Measurements from ENCODE around the gene FSHR.

Gene FSHR

DNA sequence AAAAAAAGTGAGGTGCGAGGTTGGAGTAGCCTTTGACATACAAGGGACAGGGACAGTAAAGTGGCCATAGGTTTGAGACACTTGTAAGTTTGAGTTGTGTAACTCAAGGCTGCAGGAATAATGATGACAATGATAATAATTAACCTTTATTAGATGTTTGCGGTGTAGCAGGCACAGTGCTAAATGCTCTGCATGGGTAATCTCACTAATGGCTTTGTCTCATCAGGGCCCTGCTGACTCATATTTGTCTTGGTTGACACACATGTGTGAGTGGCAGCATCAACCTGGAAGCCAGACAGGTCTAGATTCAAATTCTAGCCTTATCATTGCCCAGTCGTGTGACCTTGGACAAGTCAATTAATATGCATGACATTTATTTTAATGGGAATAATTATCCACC is 126.2 kb downstream of the FSHR start:
- no peak for DNase-seq

DNA sequence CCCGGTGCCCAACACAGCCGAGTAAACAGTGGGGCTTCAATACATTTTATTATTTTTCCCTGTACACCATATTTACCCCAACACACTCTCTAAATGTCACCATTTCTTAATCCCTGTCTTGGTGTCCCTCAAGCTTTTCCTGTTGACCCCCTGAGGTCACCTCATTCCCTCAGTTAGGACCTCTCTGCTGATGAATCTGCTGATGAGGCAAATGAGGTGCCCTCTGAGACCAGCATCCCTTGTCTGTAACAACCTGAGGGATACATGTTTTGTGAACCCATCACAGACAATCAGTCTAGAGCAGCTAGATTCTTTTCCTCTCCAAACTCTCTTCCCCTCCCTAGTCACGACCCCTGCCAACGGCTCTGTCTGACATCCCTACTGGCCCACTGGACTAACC is 127.6 kb downstream of the FSHR start:
- DNase-seq: no peak

DNA sequence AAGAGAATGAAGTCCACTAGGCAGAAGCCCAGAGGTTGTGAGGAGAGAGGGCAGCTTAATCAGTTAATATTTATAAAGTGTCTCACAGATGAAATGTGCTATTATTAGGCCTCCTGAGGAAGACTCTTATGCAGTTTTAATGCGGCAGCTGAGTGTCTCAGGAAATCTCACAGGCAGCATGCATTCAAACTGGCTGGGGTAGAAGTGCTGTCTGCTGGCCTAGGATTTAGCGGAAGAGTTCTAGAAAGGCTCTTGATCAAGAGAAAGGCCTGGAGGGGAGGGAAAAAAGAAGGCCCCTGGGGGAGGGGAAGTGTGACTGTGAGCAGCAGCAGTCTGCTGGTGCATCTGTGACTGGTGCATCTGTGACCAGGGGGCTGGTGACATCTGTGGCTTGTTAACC is 133.0 kb downstream of the FSHR start:
- DNase-seq: no peak

DNA sequence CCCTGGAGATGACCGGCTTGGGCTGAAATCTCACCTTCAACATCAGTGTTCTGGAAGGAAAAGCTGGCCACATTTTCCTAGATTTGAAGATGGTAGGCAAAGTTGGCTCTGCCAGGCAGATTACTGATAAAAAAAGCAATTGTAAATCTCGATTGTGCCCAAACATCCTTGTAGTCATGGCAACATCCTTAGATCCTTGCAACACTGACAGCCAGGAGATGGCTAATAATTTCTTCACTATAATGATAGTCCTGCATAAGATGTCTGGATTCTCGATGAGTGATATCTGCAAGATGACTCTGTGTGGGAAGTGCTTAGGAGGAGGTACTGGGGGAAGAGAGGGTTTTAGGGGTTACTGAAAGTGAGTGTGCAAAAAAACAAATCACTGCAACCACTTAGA is 149.1 kb downstream of the FSHR start:
- DNase-seq: no peak

DNA sequence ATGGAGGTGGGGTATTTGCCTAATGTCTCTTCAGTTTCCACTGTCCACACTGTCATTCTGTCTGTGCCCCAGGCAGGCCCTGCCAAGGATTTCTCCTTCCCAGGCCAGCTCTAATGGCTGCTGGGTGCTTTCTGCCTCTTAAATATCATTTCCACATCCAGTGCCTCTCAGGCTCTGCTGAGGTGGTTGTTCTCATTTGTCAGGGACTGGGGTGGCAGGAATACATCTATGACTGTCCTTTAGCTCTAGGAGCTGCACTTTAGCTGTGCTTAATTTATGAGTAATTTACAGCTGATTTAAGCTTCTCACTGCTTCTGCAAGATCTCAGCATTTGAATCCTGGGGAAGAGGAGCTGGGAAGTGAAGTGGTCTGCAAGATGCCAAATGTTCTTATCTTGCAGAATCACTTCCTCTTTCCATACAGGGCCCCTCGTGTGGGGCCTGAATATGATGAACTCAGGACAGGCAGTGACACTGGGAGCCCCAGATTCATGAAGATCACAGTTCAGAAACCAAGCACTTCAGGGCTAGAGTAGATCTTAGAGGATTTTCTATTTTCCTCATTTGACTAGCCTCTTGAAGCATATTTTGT is 150.2 kb downstream of the FSHR start:
- no peak for DNase-seq

DNA sequence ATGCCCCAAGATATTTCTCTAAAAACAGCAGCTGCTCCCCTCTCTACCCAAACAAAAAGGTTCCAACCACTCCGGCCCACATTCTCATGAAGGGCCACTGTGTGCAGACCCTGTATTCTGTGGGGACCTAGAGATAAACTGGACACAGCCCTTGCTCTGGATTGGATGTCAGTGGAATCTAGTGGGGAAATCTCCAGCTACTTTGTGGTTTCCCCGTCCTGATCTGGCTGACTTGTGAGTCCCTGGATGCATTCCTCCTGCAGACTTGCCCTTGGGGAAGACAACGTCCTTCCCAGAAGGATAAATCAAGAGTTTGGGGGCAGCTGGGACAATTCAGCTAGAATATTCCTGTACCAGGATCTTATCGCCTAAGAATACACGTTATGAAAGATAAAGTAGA is 151.1 kb downstream of the FSHR start:
- no peak for DNase-seq

DNA sequence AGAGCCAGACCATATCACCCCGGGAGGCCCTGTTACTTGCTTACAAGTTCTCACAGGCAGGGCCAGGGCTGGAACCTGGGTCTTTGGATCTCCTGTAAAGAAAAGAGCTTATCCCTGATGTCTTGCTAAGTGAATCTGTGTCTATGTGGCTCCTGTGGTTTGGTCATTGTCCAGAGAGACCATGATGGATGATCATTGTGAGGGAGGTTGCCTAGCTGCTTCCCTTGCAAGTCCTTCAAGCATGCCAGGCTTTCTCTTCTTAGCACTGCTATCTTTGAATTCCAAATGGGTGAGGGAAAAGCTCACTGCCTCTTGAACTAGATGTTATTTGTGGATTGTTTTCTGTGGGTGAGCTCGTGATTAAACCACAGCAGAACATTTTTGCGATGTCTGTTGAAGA is 151.6 kb downstream of the FSHR start:
- no peak for DNase-seq

DNA sequence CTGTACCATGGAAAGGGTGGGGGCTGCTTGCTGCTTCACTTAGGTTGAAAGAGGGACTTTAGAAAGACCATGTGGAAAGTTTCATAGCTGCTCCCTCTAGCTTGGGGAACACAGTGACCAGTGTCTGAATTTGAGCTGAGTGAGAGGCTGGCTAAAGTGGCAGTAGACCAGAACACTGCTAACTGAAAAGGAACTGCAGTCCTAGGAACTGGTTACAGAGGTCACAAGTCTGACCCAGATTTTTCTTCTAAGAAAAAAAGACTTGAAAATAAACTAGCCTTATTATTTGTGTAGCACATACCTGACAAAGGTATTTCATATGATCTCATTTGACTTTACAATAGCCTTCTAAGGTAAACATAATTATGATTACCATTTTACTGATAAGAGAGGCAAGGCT is 153.6 kb downstream of the FSHR start:
- no peak for DNase-seq

DNA sequence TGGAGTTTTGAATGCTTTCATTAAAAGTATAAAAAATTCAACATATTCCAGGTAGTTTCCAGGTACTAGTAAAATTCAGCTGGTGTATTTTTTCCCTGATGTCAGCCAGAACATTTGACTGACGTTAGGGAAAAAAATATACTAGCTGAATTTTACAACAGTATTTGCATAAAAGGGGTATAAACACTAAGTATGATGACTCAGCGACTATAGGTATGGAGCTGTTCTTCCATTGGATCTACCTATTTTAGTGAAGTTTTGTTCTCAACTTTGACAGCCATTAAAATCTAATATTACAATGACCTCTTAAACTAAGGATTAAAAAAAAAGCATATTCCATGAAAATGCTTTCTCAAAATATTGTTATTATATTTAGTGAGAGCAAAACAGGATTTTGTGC is 155.9 kb downstream of the FSHR start:
- DNase-seq: no peak

DNA sequence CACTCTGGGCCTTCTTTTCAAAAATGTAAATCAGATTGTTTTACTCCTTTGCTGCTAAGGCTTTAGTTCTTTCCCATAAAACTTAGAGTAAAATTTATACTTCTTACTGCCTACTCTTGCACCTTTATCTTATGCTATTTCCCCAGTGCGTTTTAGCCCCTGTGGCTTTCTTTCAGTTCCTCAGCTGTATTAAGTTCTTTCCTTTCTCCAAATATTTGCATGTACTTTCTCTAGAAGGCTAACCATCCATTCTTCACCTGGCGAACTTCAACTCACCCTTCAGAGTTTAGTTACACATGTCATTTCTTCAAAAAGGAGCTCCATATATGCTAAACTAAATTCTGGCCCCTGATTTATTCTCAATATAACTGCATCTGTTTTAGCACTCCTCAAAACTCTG is 160.7 kb downstream of the FSHR start:
- no peak for DNase-seq

DNA sequence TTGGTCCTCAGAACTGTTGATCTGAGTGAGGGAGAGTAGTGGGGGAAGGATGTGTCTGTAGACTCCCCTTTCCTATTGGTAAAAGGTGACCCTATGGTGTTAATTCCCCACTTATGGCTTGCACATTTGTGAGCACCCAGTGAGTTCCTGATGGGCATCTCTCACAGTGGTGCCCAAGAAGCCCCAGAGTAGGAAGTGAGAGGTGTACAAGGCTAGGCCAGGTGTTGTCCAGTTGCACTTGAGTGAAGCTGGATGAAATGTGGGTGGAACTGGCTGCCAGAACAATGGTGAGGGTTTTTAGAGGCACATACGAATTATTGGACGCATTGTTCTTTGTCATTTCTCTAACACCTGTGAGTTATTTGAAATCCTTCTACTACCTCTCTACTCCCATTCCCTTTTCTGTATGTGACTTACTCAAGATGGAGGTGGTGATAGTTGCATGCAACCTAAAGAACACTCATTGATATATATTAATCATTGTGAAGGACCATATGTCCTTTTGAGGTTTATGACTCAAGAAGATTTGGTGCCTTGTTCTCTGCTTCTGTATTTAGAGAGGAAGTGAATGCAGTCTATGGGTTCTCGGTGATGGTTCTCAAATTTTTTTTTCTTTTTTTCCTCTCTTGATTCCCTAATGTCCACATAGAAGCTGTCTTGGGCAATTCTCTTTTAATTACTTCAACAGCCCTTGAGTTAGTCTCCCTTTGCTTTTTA is 162.7 kb downstream of the FSHR start:
- DNase-seq: no peak

DNA sequence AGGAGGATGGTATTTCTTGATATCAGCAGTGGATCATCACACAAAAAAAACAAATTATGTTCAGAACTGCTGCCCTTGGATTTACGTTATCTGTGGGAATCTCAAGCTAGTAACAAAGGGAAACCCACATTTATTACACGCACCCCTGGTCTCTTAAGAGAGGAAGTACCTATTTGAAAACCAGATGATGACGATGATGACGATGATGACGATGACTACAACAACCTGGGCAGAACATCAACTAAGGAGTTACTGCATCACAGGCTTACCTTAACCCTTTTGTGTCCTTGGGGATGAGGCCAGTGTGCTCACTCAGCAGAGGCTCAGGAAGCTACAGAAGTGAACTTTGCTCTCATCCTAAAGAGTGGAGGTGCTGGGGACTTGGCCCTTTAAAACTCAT is 169.4 kb downstream of the FSHR start:
- no peak for DNase-seq

DNA sequence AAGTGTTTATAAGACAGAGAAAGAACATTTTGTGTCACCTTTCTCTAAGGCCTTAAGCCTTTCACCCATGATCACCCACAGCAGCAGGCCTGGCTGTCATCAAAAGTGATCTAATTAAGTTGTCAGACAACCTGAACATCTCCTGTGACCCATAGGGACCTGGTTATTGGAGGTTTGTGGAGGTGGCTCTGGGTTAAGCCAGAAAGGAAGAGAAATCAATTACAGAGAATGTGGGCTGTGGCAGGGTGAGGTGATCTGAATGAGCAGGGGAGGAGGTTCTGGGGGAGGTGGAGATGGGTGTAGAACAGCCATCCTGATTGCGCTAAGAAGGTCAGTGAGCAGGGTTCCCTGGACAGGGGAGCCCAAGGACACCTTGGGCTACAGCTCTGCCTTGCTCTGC is 170.8 kb downstream of the FSHR start:
- DNase-seq: no peak

DNA sequence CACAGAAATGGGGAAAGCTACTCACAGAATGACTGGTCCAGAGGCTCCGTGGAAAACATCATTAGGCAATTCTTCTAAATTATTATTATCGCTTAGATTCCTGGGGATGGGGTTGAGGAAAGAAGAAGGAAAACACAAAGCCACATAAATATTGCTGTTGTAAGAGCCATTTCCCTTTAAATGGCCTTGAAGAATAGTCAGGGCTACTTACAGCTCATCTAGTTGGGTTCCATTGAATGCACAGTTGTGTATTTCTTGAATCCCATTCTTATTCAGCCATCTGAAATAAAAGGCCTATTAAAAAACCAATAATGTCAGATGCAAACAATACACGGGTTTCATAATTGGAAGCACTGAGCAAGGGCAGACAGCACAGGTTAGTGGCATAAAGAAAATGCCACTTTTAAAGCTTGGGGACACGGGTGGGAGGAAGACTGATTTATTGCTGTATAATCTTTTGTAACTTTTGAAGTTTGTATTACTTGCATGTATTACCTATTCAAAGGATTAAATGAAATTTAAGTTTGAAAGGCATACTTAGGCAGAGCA is 171.4 kb downstream of the FSHR start:
- DNase-seq: no peak

DNA sequence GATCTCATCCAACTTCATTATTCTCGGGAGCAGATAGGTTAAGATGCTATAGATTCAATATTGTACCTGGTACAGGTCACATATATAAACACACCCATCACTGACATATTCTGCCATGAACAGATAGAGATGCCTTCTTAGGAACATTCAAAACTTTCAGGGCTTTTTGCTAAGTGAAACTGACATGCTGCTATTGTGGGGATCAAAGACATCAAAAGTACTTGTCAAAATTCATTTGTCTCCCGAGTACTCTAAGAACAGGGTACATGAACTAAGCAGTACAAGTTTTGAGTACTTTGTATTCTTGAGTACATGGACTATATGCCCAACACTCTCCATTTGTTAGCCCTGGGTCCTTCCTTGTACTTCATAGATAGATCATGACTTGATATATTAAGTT is 173.5 kb downstream of the FSHR start:
- DNase-seq: no peak

DNA sequence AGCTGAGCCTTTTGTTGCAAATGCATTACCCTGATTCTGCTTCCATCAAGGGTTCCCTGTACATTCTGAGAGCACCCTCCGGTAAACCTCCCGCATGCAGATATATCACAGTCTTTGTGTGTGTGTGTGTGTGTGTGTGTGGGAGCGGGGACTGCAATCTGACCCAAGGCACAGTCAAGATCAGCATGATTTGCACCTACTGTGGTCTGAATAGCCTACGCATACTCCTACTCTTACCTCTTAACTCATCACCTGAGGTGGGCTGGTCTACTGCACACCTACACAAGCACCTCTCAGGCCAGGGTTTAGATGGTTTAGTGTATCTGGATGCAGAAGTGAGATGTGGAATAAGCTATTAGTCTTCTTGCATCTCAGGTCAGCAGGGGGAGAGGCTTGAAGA is 174.6 kb downstream of the FSHR start:
- no peak for DNase-seq

DNA sequence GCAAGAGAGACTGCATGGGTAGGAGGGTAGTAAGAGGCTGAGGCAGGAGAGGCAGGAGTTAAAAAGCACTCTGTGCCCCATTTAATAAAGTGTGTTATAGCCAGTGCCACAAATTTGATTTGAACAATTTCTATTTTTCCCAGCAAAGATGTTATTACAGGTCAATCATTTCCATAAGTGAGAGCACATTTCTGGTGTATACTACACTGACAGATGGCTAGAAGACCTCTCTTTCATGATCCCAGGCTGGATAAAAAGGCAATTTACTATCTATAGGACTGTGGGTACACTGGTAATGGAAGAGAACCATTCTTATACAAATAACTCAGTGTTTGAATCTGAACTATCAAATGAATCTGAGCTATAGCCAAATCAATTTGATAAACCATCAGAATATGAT is 176.2 kb downstream of the FSHR start:
- no peak for DNase-seq

DNA sequence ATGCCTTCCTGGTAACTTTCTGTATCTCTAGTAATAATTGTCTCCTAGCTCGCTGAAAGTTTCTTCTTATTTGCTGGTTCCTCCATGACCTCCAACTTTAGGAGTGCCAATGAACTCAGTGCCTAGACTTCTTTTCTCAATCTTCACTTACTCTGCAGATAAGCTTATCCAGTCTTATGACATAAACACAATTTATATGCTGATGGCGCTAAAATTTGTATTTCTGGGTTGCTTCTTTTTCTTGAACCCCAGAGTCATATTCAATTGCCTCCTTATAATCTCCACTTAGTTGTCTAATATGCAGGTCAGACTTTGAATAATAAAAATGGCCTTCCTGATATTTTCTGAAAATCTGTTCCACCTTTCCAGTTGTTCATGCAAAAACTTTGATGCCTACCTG is 182.5 kb downstream of the FSHR start:
- no peak for DNase-seq

DNA sequence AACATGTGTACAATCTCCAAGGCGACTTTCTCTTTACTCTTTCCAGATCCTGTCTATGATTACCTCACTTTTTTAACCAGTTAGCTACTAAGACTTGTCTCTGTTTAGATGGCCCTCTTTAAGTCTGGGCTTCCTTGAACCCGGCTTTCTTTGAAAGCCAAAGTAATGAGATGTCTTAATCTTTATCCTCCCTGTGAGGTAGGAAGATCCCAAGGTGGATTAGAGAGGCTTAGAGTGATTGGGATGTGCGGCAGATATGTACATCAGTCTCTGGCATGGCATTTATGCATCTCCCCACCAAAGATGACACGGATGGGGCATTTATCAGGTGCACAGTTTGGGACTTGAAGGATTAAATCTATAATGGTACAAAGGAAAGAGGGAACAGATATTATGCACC is 186.3 kb downstream of the FSHR start:
- DNase-seq: no peak

DNA sequence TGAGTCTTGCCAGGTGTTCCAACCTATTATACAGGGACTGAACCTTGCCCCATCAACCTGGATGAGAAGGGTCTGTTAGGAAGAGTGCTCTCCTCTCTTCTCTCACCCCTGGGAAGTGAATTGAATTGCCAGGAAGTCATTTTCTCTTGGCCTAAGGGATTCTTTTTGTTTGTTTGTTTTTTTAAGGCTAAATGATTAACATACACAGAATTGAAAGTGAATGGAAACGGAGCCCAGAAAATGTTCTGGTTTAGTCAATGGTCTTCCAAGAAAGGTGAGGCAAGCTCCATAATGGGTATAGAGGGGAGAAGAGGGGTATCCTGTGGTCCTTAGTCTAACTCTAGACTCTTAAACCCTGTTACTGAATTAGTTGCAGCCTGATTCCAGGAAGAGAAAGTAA is 189.1 kb downstream of the FSHR start:
- no peak for DNase-seq

DNA sequence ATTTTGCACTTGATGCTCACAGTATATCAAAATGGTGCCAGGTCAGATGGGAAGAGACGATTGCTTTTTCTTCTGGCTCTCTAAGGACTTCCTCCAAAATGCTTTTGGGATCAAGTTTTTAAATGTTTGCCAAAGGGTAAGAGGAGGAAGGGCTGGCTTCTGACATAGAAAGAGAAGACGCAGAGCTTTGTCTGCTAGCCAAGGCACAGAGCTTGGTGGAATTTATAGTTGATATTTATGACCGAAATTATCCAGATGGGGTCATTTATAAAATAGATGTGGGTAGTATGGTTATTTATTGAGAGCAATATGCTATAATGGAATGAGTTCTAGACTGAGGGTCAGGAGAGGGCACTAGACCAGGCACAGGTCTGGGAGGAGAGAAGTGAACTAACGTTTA is 193.3 kb downstream of the FSHR start:
- no peak for DNase-seq

DNA sequence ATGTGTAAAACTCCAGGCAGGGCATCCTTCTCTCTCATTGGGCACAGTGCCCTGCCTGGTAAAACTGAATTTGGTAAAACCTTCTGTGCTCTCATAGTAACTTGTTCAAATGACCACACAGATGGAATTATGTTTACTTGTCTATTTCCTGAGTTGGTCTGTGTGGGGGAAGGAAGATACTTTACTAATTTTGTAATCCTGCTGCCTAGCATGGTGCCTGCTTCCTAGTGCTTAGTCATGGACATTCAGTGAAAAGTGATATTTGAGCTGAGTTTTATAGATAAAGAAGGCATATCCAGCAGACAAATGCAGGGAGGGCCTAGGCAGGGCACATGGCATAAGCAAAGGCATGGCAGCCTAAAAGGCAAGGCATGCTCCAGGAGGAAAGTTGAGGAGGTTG is 199.4 kb downstream of the FSHR start:
- no peak for DNase-seq

DNA sequence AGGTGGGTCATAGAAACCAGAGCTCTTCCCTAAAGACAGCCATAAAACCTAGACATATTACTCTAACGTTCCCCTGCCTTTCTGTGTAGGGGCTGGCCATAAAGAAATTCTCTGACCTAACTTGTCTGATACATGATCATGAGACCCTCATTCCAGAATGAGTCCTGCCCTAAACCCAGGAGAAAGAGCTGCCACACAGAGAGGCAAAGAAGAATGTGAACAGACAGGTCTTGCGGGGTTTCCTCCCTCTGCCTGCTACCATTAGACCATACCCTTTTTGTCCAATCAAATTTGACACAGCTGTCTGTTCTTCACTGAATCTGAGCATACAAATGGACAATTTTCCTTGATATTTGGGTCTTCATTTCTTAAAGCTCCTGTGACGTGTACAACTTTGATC is 200.0 kb downstream of the FSHR start:
- no peak for DNase-seq

DNA sequence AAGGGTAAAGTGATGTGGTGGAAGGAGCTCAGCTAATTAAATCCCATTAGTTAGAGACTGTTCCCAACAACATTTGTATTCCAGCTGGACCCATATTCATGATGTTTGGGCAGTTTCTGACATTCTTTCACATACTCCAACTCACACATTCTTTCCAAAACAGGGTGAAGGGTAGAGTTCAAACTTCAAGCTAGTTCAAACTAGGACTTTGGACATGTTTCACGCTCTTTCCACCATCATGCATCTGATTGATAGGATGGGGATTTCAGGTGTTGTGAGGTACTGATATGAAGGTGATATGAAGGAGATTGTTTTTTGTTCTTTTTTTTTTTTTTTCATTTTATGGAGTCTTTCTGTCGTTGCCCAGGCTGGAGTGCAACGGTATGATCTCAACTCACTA is 201.7 kb downstream of the FSHR start:
- DNase-seq: no peak

DNA sequence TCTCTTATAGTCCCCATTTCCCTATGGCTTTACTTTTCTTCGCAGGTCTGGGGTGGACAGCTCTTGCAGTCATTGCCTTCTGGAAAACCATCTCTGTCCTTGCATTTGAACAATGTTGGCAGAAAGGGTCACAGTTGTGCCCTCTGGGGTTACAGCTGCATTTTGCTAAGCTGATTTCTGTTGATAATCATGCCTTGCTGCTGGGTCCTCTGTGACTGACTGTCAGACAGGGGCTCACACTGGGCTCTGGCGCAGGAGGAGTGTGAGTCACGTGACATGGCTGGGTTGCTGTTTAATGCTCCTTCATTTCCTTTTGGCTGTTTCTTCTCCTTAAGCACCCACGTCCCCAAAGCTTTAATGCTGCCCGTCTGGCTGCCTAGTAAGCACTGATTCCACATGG is 202.2 kb downstream of the FSHR start:
- no peak for DNase-seq
